Body of pancreas (tissue), 2 donors: ENCODE results near the gene AQP2. TPM values are rescaled to one million over a fixed set of nuclear protein-coding genes. Genes with fewer than 3 reads are reported as not detected.

ENCODE experiments used
- total RNA-seq, 2 donors: library from RNA; depleted of rRNA; stranded (reverse); fragments of >200 nt; gene quantifications; one replicate each; pipeline ENCODE4 v1.1.0, GENCODE V29; 2016

Gene AQP2
- total RNA-seq, 2 donors from 2014 or later = not detected

Other genes with a start within 250 kb of the AQP2 start
- 1 to 10 TPM; 3.0 to 6.2 TPM for gene FMNL3, start 243.3 kb upstream of the AQP2 start, total RNA-seq
- 100 to 1,000 TPM; 234 to 256 TPM for gene TMBIM6, start 209.2 kb upstream of the AQP2 start, total RNA-seq
- 10 to 100 TPM; 10.1 to 13.2 TPM for gene NCKAP5L, start 122.3 kb upstream of the AQP2 start, total RNA-seq
- 1 to 10 TPM; 1.3 to 3.6 TPM for gene BCDIN3D, start 107.6 kb upstream of the AQP2 start, total RNA-seq
- 1 to 10 TPM; 1.0 to 4.9 TPM for gene FAIM2, start 46.8 kb upstream of the AQP2 start, total RNA-seq
- 1 to 10 TPM; 1.3 to 2.1 TPM for gene AQP5, start 11.1 kb downstream of the AQP2 start, total RNA-seq
- gene AQP6, start 22.2 kb downstream of the AQP2 start, total RNA-seq = not detected
- 1 to 10 TPM; 3.9 to 4.6 TPM for gene RACGAP1, start 74.8 kb downstream of the AQP2 start, total RNA-seq
- gene ASIC1, start 106.9 kb downstream of the AQP2 start, total RNA-seq = under 1 TPM; 0.52 to 0.99 TPM
- gene SMARCD1, start 134.6 kb downstream of the AQP2 start, total RNA-seq = 10 to 100 TPM; 34.2 to 52.7 TPM
- 100 to 1,000 TPM in 1 of 2 donors, 1 to 10 TPM in 1; 7.0 to 232 TPM for gene GPD1, start 153.3 kb downstream of the AQP2 start, total RNA-seq
- gene COX14, start 161.5 kb downstream of the AQP2 start, total RNA-seq = 10 to 100 TPM; 14.5 to 47.8 TPM
- gene CERS5, start 216.6 kb downstream of the AQP2 start, total RNA-seq = 10 to 100 TPM; 17.8 to 20.2 TPM